B cell (primary cell): Measurements from ENCODE around the gene PSMB5. TPM values are rescaled to one million over a fixed set of nuclear protein-coding genes. Genes with fewer than 3 reads are reported as not detected.

Source experiments
- ATAC-seq: fragments of 200-7000 bp; cut with Tn5 transposase; one replicate; pipeline ENCODE4 v1.10.0; 2021; ENCODE audit warnings: low read depth, mild to moderate bottlenecking, moderate number of reproducible peaks, moderate library complexity
- CTCF ChIA-PET: fragments of 350-600 bp; sonication (Branson Sonifier 250); formaldehyde crosslinking; loops from one replicate; lab custom pipeline; 2021; ENCODE audit warnings: antibody characterized with exemption, inconsistent platforms; lab: Charles Lee
- POLR2A ChIA-PET: fragments of 350-600 bp; sonication (Branson Sonifier 250); formaldehyde crosslinking; loops from one replicate; lab custom pipeline; 2021; ENCODE audit warnings: antibody characterized with exemption; lab: Charles Lee
- DNase-seq: peaks from one replicate; pipeline ENCODE4 v3.0.0; 2013
- H2AFZ ChIP-seq: 2 replicates; pipeline ENCODE4 v1.6.1; 2012; ENCODE audit warnings: mild to moderate bottlenecking, low read depth, low read length; ENCODE audit not compliant: insufficient read depth, poor library complexity, severe bottlenecking
- H3K27ac ChIP-seq, 2 donors: 1 replicate in 1 of 2; 2 replicates in 1 of 2; pipeline ENCODE4 v1.5.1; 2012 to 2013; ENCODE audit warnings: low read length in 2 of 2, mild to moderate bottlenecking in 2 of 2, moderate library complexity in 1 of 2
- H3K27me3 ChIP-seq, 4 experiments: fragments of 200-600 bp in 1 of 4; sonication (generic) in 1 of 4; replicated peaks in 1 of 4; 1 replicate in 2 of 4; 2 replicates in 2 of 4; pipeline versions ENCODE4 v1.6.1 to v1.7.0; 2013 to 2016; ENCODE audit warnings: low read length in 3 of 4, mild to moderate bottlenecking in 2 of 4, mixed read lengths in 1 of 4, moderate library complexity in 1 of 4; ENCODE audit not compliant: insufficient read depth in 4 of 4, control insufficient read depth in 3 of 4; ENCODE audit errors: control extremely low read depth in 1 of 4
- H3K36me3 ChIP-seq, 2 experiments: replicated peaks in 1 of 2; 1 replicate in 1 of 2; 2 replicates in 1 of 2; pipeline versions ENCODE4 v1.6.1 to v1.7.1; 2013; ENCODE audit warnings: low read length in 1 of 2; ENCODE audit not compliant: insufficient read depth in 2 of 2, control insufficient read depth in 1 of 2; ENCODE audit errors: control extremely low read depth in 1 of 2, extremely low read depth in 1 of 2
- H3K4me1 ChIP-seq, 2 donors: fragments of 200-600 bp in 1 of 2; sonication (generic) in 1 of 2; 1 replicate in 1 of 2; 2 replicates in 1 of 2; pipeline versions ENCODE4 v1.5.1 to v1.6.1; 2013 to 2017; ENCODE audit warnings: low read length in 2 of 2; ENCODE audit not compliant: control insufficient read depth in 2 of 2, insufficient read depth in 2 of 2
- H3K4me2 ChIP-seq: replicated peaks from 2 replicates; pipeline ENCODE3; 2012; ENCODE audit warnings: mild to moderate bottlenecking, low read depth, low read length; ENCODE audit not compliant: poor library complexity, severe bottlenecking
- H3K4me3 ChIP-seq, 5 experiments: fragments of 200-600 bp in 1 of 5; sonication (generic) in 1 of 5; 1 replicate in 3 of 5; 2 replicates in 2 of 5; pipeline versions ENCODE4 v1.5.1 to v1.7.0; 2011 to 2016; ENCODE audit warnings: low read length in 4 of 5, mild to moderate bottlenecking in 4 of 5, low read depth in 2 of 5, control low read depth in 1 of 5, moderate library complexity in 1 of 5; ENCODE audit not compliant: insufficient read depth in 1 of 5; ENCODE audit errors: control extremely low read depth in 1 of 5, extremely low read depth in 1 of 5
- H3K79me2 ChIP-seq: fragments of 200-600 bp; sonication (generic); one replicate; pipeline ENCODE4 v1.6.0; 2016; ENCODE audit warnings: low read length; ENCODE audit not compliant: control insufficient read depth, insufficient read depth
- H3K9ac ChIP-seq: fragments of 200-600 bp; sonication (generic); 2 replicates; pipeline ENCODE4 v1.6.1; 2017; ENCODE audit warnings: mild to moderate bottlenecking, low read length, moderate library complexity
- H3K9me3 ChIP-seq, 3 donors: one replicate each; pipeline versions ENCODE4 v1.6.1 to v1.7.1; 2013; ENCODE audit warnings: low read length in 2 of 3; ENCODE audit not compliant: control insufficient read depth in 2 of 3, insufficient read depth in 1 of 3; ENCODE audit errors: control extremely low read depth in 1 of 3
- H4K20me1 ChIP-seq: 2 replicates; pipeline ENCODE4 v1.6.0; 2012; ENCODE audit warnings: mild to moderate bottlenecking, low read length; ENCODE audit not compliant: insufficient read depth, control insufficient read depth, poor library complexity, severe bottlenecking
- H3K27ac Mint-ChIP-seq: one replicate; pipeline ENCODE4 v1.8.0; 2021; ENCODE audit warnings: mixed read lengths
- H3K27me3 Mint-ChIP-seq: one replicate; pipeline ENCODE4 v1.8.0; 2021; ENCODE audit warnings: mixed read lengths
- H3K4me1 Mint-ChIP-seq: one replicate; pipeline ENCODE4 v1.8.0; 2021; ENCODE audit warnings: mixed read lengths
- H3K4me3 Mint-ChIP-seq: one replicate; pipeline ENCODE4 v1.8.0; 2021; ENCODE audit warnings: mixed read lengths
- H3K9me3 Mint-ChIP-seq: one replicate; pipeline ENCODE4 v1.8.0; 2022; ENCODE audit warnings: mixed read lengths; ENCODE audit not compliant: insufficient read depth
- CTCF ChIP-seq: fragments of 200-600 bp; IDR thresholded peaks from one replicate; pipeline ENCODE4 v1.8.0; 2022; ENCODE audit warnings: antibody characterized with exemption, mild to moderate bottlenecking
- EZH2 ChIP-seq: IDR thresholded peaks from 2 replicates; pipeline ENCODE4 v1.6.1; 2012; ENCODE audit warnings: borderline replicate concordance, low read depth, mild to moderate bottlenecking, moderate library complexity, low read length; ENCODE audit not compliant: insufficient read depth, poor library complexity, severe bottlenecking
- WGBS: methylation state at CpG from one replicate; pipeline ENCODE4 v1.1.5; 2013; ENCODE audit warnings: missing lambda C conversion rate; ENCODE audit not compliant: insufficient coverage; 5-methylcytosine and 5-hydroxymethylcytosine counted together
- intact Hi-C: fragments of 100-400 bp; cut with micrococcal nuclease; formaldehyde crosslinking; loops from one replicate; pipeline ENCODE4 v1.10.0; 2022
- polyA plus RNA-seq: library from polyadenylated mRNA; depleted of rRNA; stranded (reverse); fragments of >200 nt; gene quantifications from 2 replicates; pipeline ENCODE4 v1.2.3, GENCODE V29; 2012
- total RNA-seq, 2 donors: library from RNA; stranded (reverse); fragments of 120-200 nt in 1 of 2; gene quantifications; 1 replicate in 1 of 2; 2 replicates in 1 of 2; pipeline versions ENCODE4 v1.2.3 to v1.2.4, GENCODE V29; 2013 to 2022

Gene PSMB5
- total and polyA plus RNA-seq, 2 donors (not counting 1 experiment from before 2014, with no cell fraction given) = 16.5 to 29.0 TPM

- TF ChIP-seq CTCF = no peak
- no peak for TF ChIP-seq EZH2
- peaks cover 4 to 22% of the 10 kb centered on the region in 2 experiments for H3K36me3 ChIP-seq
- H2AFZ ChIP-seq = peak overlapping the region; percentile 89
- H4K20me1 ChIP-seq = no peaks in the 10 kb centered on the region
- H3K4me3 Mint-ChIP-seq = peak overlapping the region; percentile 86
- peaks cover 14 to 20% of the 10 kb centered on the region in 2 donors for H3K4me1 ChIP-seq
- WGBS = 0% methylated on average over 1 of the region's 14 CpGs
- peaks cover 22% of the 10 kb centered on the region for H3K79me2 ChIP-seq
- H3K27me3 Mint-ChIP-seq = no peaks in the 10 kb centered on the region
- intact Hi-C loops = loop anchor here (1.0 to 2.0 kb wide), 7 partner anchors 28 to 446 kb away; partner anchors contain the start of genes ACIN1, C14orf119, DAD1 and HAUS4
- ChIA-PET POLR2A (interaction anchor here (2.1 kb wide), 1 partner anchor 29 kb away, joined by 8 read pairs; no protein-coding TSS in a partner anchor), CTCF (interaction anchor here (1.0 to 2.5 kb wide), 2 partner anchors 29 to 49 kb away, joined by 5 to 12 read pairs; no protein-coding TSS in a partner anchor)
- H3K4me3 ChIP-seq = peak overlapping the region; percentile 62 to 100 (median 66)
- no peak for DNase-seq
- H3K27ac Mint-ChIP-seq = peak overlapping the region; percentile 93
- H3K4me1 Mint-ChIP-seq = peaks cover 28% of the 10 kb centered on the region
- no peaks in the 10 kb centered on the region for H3K9me3 ChIP-seq
- H3K27ac ChIP-seq = peak overlapping the region; percentile 81 to 93
- peak overlapping the region; percentile 84 for H3K9ac ChIP-seq
- no peak for ATAC-seq
- H3K4me2 ChIP-seq = peak overlapping the region; percentile 78
- no peaks in the 10 kb centered on the region for H3K27me3 ChIP-seq
- no peaks in the 10 kb centered on the region for H3K9me3 Mint-ChIP-seq
These were observed 824 bp upstream of the PSMB5 start for GRCh38 chr14:23035303-23036144.
